Mucosa of gallbladder (tissue), 1 donor: ENCODE results near the gene LYVE1. TPM values are rescaled to one million over a fixed set of nuclear protein-coding genes. Genes with fewer than 3 reads are reported as not detected.

Experiments
- DNase-seq: peaks from one replicate; pipeline ENCODE4 v3.0.0-alpha.2; 2020; ENCODE audit warnings: low spot score
- total RNA-seq: library from RNA; stranded (reverse); gene quantifications from one replicate; pipeline ENCODE4 v1.2.1, GENCODE V29; 2021
- donor health status: DM: no; HTN: no; CAD: no.

LYVE1 gene
- total RNA-seq, 1 donor from 2014 or later: 19.7 TPM

DNA sequence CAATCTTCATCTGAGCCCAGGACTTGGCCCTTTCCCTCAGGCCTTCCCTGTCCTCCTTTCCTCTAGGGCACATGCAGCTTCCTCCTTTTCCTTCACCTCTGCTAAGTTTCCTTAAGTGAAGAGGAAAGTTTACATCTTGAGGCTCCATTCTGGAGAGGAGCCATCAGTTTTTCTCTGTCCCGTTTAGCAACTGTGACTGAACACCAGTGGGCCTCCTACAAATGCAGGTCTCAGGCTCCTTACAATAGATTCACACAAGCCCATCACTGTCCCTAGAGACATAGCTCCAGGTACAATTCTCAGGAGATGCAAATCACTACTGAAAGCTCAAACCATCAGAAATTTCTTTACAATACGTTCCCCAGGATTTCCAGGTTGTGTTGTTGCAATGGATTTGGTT, 23.3 kb upstream of the LYVE1 start:
- DNase-seq: no peak

- no peak for DNase-seq
Measured at GRCh38 chr11:10590218-10590915, 21.9 kb upstream of the LYVE1 start.

DNA sequence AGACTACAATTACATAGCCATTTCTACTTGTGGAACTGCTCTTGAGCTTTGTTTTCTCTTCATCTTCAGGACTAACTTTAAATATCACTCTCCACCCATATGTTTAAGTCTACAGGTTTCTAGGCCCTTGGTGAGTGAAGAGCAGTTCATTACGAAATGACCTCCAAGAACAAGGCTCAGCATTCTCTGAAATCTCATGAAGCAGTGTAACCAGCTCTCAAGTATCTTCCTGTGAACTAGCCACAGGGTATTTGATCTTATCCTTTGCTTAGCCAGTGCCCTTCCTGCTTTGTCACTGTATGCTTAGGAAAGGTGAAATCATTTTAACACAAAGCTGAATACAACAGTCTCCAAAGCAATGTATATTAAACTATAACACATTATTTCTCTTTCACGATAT, 20.4 kb upstream of the LYVE1 start:
- no peak for DNase-seq

GRCh38 chr11:10587995-10588394, 19.5 kb upstream of the LYVE1 start:
- no peak for DNase-seq

DNA sequence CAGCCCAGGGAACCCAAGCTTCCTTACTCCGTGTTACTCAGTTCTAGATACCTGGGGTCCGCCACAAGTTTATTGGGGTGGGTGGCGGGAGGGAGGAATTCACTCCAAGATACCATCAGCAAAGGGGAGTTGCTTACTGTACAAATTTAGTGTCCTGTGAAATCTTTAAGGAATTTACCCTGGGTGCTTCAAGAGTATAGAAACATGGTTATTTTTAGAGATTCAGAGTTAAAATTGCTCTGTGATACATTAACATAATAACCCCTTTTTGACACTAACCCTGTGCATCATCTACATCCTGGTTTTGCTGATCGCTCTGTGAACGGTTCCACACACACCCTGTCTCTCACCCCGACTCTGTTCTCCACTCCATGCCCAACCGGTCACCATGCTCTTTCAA, 18.9 kb upstream of the LYVE1 start:
- DNase-seq: no peak

- peak; percentile 53 for DNase-seq
Measured at GRCh38 chr11:10584071-10584501, 15.6 kb upstream of the LYVE1 start.

DNA sequence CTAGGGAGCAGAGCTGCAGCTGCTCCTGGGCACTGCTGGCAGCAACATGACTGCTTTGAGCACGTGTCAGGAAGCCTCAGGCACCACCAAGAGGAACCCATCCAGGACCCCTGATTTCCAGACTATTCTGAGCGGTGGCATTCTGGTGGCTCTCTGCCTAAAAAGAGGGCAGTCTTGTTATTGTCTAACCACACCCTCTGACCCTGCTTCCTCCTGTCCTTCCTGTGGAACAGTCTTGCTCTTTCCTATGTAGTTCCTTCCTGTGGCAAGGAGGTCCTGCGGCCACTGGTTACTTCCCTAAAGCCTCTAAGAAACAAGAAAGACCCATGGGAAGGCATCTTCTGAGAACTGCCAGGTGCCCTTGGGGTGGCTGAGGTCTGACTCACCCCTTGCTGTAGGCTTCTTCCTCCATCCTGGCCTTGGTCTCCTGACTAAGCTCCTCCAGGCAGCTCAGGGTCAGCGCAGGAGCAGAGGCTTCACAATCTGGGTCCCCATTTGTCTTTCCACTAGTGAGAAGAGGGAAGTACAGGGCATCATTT, 13.1 kb upstream of the LYVE1 start:
- no peak for DNase-seq

- no peak for DNase-seq
Measured at GRCh38 chr11:10580623-10581022, 12.2 kb upstream of the LYVE1 start.

DNA sequence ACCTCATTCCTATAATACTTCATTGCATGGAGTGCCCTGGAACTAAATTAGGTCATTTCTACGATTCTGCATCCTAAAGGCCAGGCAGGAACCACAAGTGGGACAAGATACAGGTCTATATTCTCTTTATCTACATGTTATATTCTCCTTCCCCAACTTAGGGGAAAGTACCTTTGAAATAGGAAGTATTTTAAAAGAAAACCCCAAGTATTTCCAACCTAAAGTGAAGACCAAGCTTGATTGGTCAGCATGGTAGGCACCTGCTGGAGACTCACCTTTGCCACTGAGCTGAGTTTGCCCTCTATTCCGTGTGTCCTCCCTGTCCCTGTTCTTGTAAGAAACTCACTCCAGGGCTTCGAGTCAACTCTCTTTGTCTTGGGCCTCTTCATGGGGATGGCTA, 11.2 kb upstream of the LYVE1 start:
- no peak for DNase-seq

DNA sequence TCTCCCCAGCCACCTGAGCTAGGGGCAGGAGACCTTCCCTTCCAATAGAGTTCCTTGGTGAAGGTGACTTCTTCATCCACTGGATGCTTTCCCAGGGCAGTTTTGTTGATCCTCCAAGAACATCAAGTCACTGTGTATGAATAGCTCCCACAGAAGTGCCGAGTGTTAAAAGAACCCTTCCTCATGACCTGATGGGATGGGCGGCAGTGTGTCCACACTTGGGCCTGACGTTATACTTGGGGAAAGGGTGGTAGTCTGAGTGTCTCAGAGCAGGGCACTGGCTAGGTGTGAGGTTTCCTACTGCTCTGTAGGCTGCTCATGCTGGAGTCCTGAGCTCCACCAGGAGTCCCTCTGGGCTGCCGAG, 7.6 kb upstream of the LYVE1 start:
- DNase-seq: no peak

GRCh38 chr11:10575346-10576034, 7.0 kb upstream of the LYVE1 start:
- DNase-seq: no peak

DNA sequence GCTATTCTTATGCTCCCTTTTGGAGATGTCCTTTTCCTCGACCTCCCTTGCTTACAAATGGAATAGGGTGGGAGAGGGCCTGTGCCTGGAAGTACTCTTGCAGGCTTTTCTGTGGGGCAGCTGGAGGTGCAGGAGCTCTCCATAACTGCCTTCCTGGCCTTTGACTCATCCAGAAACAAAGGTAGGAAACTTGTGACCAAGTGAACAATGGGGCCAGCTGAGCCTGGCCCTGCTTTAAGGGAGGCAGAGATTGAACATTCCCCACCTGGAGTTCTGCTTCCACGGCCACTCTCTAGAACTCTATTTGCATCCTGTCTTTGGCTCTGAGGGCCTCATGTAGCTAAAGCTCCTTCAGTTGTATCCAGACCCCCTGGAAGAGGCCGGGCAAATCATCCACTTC, 5.1 kb upstream of the LYVE1 start:
- DNase-seq: no peak

- DNase-seq: no peak
Measured at GRCh38 chr11:10573028-10573427, 4.6 kb upstream of the LYVE1 start.

- DNase-seq: no peak
Measured at GRCh38 chr11:10572533-10572932, 4.1 kb upstream of the LYVE1 start.

- no peak for DNase-seq
Measured at GRCh38 chr11:10567446-10567845, 1.0 kb downstream of the LYVE1 start.

DNA sequence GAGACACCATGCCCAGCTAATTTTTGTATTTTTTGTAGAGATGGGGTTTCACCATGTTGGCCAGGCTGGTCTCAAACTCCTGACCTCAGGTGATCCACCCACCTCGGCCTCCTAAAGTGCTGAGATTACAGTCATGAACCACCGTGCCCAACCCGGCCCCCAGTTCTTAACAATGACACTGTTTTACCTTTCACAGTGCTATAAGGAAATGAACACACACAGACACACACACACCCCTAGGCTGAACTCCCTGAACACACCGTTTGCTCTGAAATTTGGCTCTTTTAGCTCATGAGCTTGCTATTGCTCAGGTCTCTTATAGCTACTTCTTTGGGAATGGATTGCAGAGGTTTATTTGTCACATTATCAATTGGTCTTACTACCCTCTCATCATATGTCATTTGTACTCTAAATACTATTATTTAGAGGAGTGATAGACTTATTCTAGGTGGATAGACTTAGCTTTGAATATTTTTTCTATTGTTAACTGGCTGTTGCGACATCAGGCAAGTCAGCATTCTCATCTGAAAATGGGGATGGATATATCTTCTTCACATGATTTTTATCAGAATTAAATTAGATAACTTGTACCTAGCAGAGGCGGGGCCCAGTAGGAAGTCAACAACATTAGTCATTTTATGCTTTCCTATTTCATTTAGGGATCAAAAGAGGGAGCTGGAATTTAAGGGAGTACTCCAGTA, 2.1 kb downstream of the LYVE1 start:
- no peak for DNase-seq

GRCh38 chr11:10565493-10565892, 3.0 kb downstream of the LYVE1 start:
- no peak for DNase-seq

DNA sequence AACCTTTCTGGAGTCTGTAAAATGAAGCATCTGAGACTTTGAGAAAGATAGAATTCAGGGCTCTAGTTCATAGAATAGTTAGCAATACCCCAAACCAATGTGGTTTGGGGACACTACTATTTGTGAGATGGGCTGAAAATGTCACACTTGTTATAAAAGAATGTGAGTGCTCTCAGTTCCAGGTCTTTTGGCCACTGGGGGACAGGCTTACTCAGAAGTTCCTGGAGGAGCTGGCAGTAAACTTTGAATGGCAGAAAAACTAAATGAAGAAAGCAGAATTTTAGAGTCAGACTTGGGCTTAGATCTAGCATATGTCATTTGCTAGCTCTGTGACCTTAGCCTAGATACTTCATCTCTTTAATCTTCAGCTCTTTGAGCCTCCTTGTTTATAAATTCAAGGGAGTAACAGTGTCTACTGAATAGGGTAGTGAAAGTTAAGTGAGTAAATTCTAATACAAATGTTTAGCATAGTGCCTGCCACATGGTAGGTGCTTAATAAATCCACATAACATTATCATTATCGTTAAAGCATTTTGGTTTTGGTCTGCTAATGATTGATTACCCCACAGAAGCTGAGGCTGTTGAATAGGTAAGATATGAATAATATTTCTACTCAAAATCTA, 3.7 kb downstream of the LYVE1 start:
- no peak for DNase-seq

DNA sequence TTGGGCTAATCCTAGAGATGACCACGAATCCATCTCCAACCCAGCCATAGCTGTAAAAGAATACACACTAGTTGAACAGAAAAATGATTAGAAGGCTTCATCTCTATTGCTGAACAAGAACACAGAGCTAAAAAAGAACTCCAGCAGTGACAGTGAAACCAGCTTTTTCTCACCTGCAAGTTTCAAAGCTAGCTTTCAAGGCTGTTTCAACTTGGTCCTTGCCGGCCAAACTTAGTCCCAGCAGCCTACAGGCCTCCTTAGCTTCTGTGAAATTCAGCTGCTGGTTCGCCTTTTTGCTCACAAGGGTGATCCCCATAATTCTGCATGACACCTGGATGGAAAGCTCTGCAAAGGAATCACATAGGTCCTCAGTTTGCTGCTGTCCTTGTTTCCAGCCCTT, 4.4 kb downstream of the LYVE1 start:
- DNase-seq: no peak

DNA sequence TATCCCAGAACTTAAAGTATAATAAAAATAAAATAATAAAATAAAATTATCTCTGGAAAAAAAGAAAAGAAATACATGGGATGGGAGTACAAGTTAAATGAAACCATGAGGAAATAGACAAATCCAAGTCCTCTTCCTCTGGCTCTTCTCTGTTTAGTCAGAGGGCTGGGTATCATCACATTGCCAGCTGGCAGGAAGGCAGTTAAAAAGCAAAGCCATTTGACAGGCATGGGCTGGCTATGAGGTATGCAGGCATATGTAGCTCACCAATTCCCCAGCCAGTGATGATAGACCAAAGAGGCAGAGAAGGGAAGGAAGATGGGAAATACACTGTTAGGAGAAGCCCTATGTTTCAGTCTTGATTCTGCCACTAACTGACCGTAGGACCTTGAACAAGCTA, 6.5 kb downstream of the LYVE1 start:
- DNase-seq: no peak

DNA sequence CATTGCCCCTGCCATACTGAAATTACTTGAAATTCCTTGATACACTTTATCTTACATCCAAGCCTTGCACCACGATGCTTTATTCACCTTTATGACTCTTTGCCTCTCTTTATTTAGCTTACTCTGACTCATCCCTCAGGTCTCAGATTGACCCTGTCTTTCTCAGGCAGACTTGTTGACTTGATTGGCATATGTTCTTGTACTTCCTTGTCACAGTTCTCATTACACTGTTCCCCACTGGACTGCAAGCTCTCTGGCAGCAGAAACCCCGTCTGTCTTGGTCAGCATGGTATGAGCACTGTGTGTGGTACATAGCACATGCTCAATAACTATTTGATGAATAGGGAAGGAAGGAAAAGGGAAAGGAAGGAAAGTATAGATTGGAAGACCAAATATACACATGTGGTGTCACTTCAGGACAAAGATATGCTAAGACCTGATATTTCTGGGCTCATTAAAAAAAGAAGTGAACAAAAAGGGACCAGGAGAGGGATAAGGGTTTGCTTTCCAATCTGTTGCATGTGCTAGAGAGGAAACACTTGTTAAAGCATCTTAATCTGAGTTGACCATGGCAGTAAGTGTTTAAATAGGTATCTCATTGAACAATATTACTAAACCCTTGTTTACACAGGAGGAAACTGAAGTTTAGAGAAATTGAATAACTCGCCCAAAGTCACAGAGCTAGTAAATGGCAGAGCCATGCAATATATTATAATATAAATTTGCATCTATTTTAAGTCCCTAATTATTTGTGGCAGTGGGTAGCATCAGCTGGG, 7.2 kb downstream of the LYVE1 start:
- DNase-seq: no peak

GRCh38 chr11:10558288-10558687, 10.2 kb downstream of the LYVE1 start:
- no peak for DNase-seq
